Vagina (tissue), 2 donors: ENCODE measurements around the gene MYO9A. TPM values are rescaled to one million over a fixed set of nuclear protein-coding genes. Genes with fewer than 3 reads are reported as not detected.

ENCODE experiments used
- DNase-seq, 2 donors: peaks; one replicate each; pipeline ENCODE4 v3.0.0-alpha.2; 2017; ENCODE audit errors: extremely low spot score in 2 of 2
- H3K27ac ChIP-seq: fragments of 200-600 bp; sonication (generic); one replicate; pipeline ENCODE4 v1.5.1; 2019
- H3K27me3 ChIP-seq: fragments of 200-600 bp; sonication (generic); one replicate; pipeline ENCODE4 v1.5.1; 2019
- H3K36me3 ChIP-seq, 2 donors: fragments of 200-600 bp; sonication (generic); one replicate each; pipeline ENCODE4 v1.5.1; 2017 to 2019
- H3K4me1 ChIP-seq: fragments of 200-600 bp; sonication (generic); one replicate; pipeline ENCODE4 v1.5.1; 2019
- H3K4me3 ChIP-seq, 2 donors: fragments of 200-600 bp; sonication (generic); 1 replicate in 1 of 2; 2 replicates in 1 of 2; pipeline ENCODE4 v1.5.1; 2016 to 2019
- H3K9me3 ChIP-seq: fragments of 200-600 bp; sonication (generic); one replicate; pipeline ENCODE4 v1.5.1; 2019
- CTCF ChIP-seq, 3 experiments: fragments of 450-650 bp in 2 of 3; fragments of 200-600 bp in 1 of 3; sonication (generic) in 1 of 3; IDR thresholded peaks; one replicate each; pipeline ENCODE4 v1.5.1; 2017 to 2019; ENCODE audit warnings: antibody characterized with exemption in 3 of 3, mild to moderate bottlenecking in 2 of 3, moderate library complexity in 2 of 3
- POLR2A ChIP-seq, 2 donors: fragments of 450-650 bp; IDR thresholded peaks; one replicate each; pipeline ENCODE4 v1.6.1; 2017; ENCODE audit warnings: antibody characterized with exemption in 2 of 2, mild to moderate bottlenecking in 2 of 2, moderate library complexity in 2 of 2
- POLR2AphosphoS5 ChIP-seq, 2 donors: sonication (generic); formaldehyde crosslinking; IDR thresholded peaks; one replicate each; pipeline ENCODE4 v1.9.0; 2017; ENCODE audit warnings: antibody characterized with exemption in 2 of 2, mild to moderate bottlenecking in 2 of 2, low read depth in 1 of 2; ENCODE audit not compliant: insufficient read depth in 1 of 2
- intact Hi-C: fragments of 100-400 bp; cut with DNase I; formaldehyde crosslinking; loops from one replicate; pipeline ENCODE4 v1.15.1; 2023
- total RNA-seq: library from RNA; depleted of rRNA; stranded (reverse); fragments of >200 nt; gene quantifications from one replicate; pipeline ENCODE4 v1.2.3, GENCODE V29; 2016

The MYO9A gene
- total RNA-seq, 1 donor from 2014 or later: 50.3 TPM

- H3K4me1 ChIP-seq: no peaks in the 10 kb centered on the region
- H3K27me3 ChIP-seq: no peaks in the 10 kb centered on the region
- H3K4me3 ChIP-seq: no peak overlapping the region
- DNase-seq: no peak
- no peaks in the 10 kb centered on the region for H3K36me3 ChIP-seq
- intact Hi-C loops: no loop called here
- no peak overlapping the region for H3K27ac ChIP-seq
- no peaks in the 10 kb centered on the region for H3K9me3 ChIP-seq
- TF ChIP-seq POLR2AphosphoS5 (IDR thresholded peaks at IDR 0.05; ENCODE audit: insufficient read depth in 1 of 2, low read depth in 1 of 2) (no peak), POLR2A (IDR thresholded peaks at IDR 0.05) (no peak), CTCF (IDR thresholded peaks at IDR 0.05) (no peak)
Measured at GRCh38 chr15:71951134-71951533, 166.8 kb downstream of the MYO9A start.

GRCh38 chr15:71945012-71945411 lies 172.9 kb downstream of the MYO9A start:
- H3K27ac ChIP-seq: no peak overlapping the region
- no peaks in the 10 kb centered on the region for H3K9me3 ChIP-seq
- no peaks in the 10 kb centered on the region for H3K36me3 ChIP-seq
- H3K4me1 ChIP-seq: no peaks in the 10 kb centered on the region
- intact Hi-C loops: no loop called here
- no peak overlapping the region for H3K4me3 ChIP-seq
- no peaks in the 10 kb centered on the region for H3K27me3 ChIP-seq
- no peak for DNase-seq
- TF ChIP-seq POLR2A (IDR thresholded peaks at IDR 0.05): no peak
- no peak for TF ChIP-seq POLR2AphosphoS5 (IDR thresholded peaks at IDR 0.05; ENCODE audit: insufficient read depth in 1 of 2, low read depth in 1 of 2)
- TF ChIP-seq CTCF (IDR thresholded peaks at IDR 0.05): no peak

GRCh38 chr15:71943806-71944205 lies 174.1 kb downstream of the MYO9A start:
- TF ChIP-seq CTCF (IDR thresholded peaks at IDR 0.05): no peak
- TF ChIP-seq POLR2AphosphoS5 (IDR thresholded peaks at IDR 0.05; ENCODE audit: insufficient read depth in 1 of 2, low read depth in 1 of 2): no peak
- H3K4me1 ChIP-seq: no peaks in the 10 kb centered on the region
- no peak overlapping the region for H3K4me3 ChIP-seq
- H3K9me3 ChIP-seq: no peaks in the 10 kb centered on the region
- H3K36me3 ChIP-seq: no peaks in the 10 kb centered on the region
- no peak overlapping the region for H3K27ac ChIP-seq
- no peaks in the 10 kb centered on the region for H3K27me3 ChIP-seq
- intact Hi-C loops: no loop called here
- DNase-seq: no peak

- no peak for DNase-seq
Measured at GRCh38 chr15:71939981-71940588, 177.9 kb downstream of the MYO9A start.

More at GRCh38 chr15:71939981-71940588, 177.9 kb downstream of the MYO9A start:
- Histone ChIP-seq H3K27ac (no peak overlapping the region), H3K4me3 (no peak overlapping the region), H3K27me3 (no peaks in the 10 kb centered on the region), H3K36me3 (peaks cover 0 to 8% of the 10 kb centered on the region in 2 donors), H3K9me3 (no peaks in the 10 kb centered on the region), H3K4me1 (no peaks in the 10 kb centered on the region)
- intact Hi-C loops: no loop called here
- TF ChIP-seq POLR2AphosphoS5 (IDR thresholded peaks at IDR 0.05; ENCODE audit: insufficient read depth in 1 of 2, low read depth in 1 of 2) (no peak), POLR2A (IDR thresholded peaks at IDR 0.05) (no peak), CTCF (IDR thresholded peaks at IDR 0.05) (no peak)
